GM19467 (cell line): ENCODE data around the gene XRCC5.

ENCODE experiments used
- ATAC-seq: cut with Tn5 transposase; IDR thresholded peaks from one replicate; pipeline ENCODE4 v1.9.1; 2021; ENCODE audit warnings: mild to moderate bottlenecking, moderate library complexity; ENCODE audit not compliant: unreplicated experiment

The XRCC5 gene

DNA sequence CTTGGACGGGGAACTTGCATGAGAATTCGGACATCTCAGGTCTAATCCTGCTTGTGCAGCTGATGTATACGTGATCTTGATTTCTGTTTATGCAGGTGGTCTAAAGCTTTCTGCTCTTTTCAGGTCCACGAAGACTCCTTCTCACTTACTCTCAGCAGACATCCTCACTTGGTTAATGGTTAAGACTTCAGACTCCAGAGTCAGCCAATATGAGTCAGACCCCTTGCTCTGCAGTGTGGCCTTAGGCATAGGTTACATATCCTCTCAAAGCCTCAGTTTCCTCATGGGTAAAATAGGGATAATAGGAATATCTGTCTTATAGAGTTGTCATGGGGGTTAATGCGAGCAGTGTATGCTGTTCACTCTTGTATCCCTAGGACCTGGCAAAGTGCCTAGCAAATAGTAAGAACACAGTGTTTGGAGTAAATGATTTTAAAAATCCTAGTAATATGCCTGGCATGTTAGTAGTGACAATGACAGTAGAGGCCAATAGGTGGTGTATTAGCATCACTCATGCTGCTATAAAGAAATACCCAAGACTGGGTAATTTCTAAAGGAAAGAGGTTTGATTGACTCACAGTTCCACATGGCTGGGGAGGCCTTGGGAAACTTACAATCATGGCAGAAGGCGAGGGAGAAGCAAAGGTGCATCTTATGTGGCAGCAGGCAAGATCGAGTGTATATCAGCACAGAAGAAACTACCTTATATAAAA is 42.3 kb downstream of the XRCC5 start:
- ATAC-seq, result no peak

DNA sequence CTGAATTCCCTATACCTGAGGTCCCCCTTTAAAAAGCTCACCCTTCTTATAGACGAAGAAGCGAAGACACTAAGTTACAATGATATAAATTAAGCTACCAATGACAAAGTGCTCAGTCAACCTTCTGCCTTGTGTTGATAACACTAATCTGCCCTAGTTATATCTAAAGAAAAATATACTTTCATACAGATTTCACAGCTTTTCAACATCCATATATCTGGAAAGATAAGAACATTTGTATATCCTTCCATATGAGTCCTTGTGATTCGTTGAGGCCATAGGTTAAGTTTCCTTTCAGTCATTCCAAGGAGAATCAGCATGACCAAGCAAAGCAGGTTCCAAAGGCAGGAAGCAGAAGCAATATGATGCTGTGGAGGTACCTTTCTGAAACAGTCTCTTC is 46.8 kb downstream of the XRCC5 start:
- no peak for ATAC-seq

DNA sequence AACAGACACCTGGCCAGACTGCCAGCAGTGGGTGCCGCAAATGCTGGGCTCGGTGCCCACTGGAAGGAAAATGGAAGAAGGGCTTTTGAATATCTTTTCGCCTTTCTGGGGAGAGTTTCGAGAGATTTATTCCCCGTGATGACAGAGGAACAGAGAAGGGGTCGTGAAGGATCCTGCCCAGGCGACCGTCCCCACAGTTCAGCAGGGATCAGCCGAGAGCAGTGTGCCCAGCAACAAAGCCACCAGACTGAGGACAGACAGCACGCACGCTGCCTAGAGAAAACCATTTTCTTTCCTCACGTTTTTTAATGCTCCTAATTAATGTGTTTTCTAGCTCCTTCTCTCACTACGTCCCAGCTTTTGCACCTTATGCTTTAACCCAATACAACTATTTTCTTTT is 47.7 kb downstream of the XRCC5 start:
- ATAC-seq, result no peak

DNA sequence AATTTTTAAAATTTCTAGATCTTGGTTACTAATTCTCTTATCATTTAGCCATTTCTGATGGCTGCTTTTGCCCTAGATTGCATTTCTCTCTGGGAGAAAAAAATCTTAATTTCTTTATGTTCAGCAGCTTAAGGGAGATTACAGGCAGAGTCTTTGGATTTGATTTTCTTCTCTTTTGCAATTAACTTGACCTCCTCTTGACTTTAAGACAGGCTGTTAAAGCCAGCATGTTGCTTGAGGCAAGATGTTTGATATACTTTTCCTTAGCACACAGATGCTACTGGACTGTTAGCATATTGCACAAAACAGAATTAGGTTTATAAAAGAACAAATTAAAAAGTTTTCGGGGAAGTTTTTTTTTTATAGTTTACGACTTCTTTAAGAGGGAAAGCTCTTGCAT is 50.0 kb downstream of the XRCC5 start:
- no peak for ATAC-seq

DNA sequence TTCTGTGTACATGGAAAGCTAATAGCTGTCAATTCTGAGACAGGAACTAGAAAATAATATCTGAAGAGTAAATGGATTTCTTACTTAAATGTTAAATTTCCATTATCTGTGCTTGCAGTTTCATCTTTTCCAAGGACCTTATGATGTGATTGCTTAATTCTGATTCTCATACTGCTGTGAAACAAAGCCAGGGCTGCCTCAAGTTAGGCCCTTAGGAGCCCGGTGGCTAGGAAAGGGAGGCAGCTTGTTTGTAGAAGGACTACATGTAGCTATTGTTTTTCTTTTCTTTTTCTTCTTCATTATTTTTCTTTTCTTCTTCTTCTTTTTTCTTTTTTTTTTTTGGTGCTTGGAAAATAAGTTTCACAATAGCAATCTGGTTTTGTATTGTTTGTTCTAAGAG is 50.5 kb downstream of the XRCC5 start:
- no peak for ATAC-seq

DNA sequence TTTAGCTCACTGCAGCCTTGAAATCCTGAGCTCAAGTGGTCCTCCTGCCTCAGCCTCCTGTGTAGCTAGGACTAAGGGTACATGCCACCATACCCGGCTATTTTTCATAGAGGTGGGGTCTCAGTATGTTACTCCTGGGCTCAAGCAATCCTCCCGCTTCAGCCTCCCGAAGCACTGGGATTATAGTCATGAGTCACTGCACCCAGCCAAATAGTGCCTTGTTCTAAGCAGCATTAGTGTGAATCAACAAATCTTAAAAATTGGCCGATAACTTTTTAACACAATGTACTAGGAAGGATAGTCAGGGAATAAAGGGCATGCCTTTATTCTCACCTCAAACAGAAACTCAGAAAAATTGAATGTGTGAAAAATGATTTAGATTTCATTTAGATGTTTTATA is 51.6 kb downstream of the XRCC5 start:
- ATAC-seq, result no peak

DNA sequence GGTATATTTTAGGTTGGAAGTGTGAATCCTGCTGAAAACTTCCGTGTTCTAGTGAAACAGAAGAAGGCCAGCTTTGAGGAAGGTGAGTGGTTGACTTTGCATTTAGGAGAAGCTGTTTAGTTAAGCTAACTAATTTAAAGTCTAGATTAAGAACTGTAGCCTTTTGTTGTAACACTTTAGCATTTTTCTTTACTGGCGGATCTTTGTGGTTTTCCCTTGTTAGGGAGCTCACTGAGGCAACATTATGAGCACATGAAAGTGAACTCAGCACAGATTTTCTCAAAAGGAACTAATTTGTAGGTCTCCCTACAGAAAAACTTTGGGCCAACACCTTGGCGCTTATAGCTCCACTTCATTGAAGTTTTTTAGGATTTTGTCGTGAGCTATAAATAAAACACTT is 52.8 kb downstream of the XRCC5 start:
- no peak for ATAC-seq

DNA sequence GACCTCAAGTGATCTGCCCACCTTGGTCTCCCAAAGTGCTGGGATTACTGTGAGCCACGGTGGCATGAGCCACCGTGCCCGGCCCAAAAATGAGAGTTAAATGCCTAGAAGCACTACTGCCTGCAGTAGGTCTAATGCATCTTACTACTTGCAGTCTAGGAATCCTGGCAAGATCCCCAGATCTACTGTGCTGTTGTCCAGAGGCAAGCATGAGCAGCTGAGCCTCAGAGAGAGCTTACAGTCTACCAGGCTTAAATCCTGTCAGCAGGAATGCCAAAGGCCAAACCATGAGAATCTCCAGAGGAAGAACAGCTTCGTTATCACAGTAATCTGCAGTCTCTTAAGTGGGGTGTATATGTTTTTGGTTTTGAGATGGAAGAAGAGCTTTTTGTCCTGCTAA is 54.4 kb downstream of the XRCC5 start:
- ATAC-seq, result no peak

DNA sequence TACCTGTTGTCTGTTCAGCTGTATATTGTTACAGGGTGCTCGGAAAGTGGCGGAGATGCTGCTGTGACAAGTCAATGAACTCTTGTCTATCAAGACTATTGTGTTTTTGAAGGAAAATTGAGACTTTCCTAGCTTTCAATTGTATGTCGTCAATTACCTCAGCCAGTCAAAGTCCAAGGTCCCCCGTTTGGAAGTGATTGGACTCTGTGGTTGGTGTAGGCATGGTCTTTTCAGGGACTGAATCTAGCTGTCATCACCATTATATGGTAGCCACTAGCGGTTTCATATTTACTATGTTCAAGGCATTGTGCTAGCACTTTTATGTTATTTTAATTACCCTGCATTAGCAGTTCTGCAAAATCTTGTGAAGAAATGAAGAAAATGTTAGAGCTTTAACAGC is 54.9 kb downstream of the XRCC5 start:
- no peak for ATAC-seq

DNA sequence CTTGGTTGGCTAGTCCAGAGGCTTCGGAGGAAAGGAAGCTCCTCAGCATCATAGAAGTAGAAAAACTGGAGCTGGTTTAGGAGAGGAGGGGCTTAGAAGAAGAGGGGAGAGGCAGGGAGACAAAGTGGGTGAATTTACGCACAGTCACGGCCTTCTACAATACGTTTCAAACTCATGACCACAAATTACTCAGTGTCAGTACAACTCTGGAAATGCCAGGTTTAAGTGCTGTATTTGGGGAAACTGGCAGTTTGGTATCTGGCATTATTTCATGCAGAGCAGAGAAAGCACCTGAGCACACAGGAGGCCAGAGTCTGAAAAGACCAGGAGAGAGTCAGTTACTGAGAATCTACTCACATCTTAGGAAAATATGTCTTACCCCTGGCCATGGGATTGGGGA is 55.4 kb downstream of the XRCC5 start:
- no peak for ATAC-seq

DNA sequence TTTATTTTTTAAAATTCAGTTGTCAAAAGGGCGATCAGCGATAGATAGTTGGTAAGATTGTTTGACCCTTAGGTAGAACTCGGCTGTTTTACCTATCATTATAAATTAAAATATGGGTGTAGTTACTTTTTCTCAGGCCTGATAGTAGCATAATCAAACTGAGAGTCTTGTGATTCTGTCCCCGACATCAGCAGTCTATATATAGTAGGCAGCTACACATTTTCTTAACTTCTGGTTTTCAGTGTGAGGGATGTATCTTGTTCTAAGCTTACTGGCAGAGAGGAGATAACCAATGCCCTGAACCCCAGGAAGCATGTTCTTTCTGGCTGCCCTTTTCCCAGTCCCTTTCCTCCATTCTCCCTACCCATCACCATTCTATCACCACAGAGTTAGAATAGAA is 56.6 kb downstream of the XRCC5 start:
- no peak for ATAC-seq

DNA sequence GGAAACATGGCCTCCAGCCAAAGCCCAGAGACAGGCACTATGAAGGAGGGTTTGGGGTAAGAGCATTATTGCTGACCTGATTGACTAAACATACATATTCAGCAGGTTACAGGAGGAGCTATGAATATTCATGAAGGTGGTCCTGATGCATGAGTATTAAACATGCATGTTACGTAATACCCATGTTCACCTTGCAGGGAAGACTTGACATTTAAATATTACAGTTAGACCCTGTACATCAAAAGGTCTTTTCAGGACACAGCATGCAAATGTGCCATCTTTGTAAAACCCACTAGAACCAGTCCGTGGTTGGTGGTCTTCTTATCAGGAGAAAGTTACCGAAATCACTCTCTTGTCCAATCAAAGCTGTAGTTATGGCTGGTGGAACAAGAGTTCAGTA is 59.9 kb downstream of the XRCC5 start:
- no peak for ATAC-seq

DNA sequence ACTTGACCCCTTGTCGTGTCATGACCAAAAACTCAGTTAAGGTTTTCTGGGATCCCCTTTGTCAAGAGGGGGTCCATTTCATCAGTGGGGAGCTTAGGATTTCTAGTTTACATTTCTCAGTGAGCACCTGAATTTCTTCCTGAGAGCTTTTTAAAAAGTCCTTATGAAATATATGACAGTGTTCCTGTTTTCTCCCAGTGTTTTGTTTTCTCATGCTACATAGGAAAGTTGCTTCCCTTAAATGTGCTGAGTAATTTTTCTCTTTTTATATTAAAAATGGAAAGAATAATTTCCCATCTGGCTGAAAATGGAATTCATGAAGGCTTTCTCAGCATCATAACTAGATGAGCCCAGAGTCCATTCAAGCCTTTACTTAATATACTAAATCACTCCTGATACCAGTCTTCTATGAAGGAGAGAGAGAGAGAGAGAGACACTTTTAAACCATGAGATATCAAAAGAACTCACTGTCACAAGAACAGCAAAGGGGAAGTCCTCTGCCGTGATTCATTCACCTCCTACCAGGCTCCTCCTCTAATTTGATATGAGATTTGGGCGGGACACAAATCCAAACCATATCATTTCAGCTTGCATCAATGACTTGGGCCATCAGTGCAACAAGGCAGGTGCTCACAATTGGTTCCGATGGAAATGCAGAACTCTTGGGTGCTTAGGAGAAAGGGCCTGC is 61.1 kb downstream of the XRCC5 start:
- no peak for ATAC-seq

DNA sequence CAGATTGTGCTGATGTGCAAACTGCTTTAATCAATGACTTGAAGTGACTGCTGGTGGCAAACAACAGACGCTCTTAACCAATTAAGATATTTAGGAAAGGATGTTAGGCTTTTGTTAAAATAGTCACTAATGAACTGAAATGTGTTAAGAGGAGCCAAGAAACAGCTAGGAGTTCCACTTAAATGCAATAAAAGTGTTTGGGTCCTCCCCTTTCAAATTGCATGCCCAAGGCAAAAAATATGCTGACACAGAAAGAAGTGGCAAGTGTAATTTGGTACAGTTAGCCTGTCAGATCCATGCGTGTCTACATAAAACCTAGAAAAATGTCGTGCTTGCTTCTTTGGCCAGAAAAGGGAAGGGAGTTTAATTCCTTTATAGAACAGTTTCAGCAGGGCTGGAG is 61.9 kb downstream of the XRCC5 start:
- ATAC-seq, result no peak

DNA sequence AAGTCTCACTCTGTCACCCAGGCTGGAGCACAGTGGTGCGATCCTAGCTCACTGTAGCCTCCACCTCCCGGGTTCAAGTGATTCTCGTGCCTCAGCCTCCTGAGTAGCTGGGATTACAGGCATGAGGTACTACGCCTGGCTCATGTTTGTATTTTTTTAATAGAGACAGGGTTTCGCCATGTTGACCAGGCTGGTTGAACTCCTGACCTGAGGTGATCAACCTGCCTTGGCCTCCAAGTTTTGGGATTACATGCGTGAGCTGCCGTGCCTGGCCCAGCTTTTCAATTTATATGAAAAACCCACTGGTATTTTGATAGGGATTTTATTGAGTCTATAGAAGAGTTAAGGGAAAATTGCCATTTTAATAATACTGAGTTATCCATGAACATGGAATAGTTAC is 63.3 kb downstream of the XRCC5 start:
- no peak for ATAC-seq

DNA sequence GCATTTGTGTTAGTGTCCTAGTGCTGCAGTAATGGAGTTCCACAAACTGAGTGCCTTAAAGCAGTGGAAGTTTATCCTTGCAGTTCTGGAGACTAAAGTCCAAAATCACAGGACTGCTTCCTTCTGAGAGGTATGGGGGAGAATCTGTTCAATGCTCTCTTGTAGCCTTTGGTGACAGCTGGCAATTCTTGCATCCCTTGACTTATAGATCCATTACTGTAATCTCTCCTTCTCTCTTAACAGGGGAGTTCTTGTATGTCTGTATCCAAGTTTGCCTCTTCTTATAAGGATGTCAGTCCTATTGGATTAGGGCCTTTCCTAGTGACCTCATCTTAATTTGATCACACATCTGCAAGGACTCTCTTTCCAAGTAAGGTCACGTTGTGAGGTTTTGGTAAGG is 69.9 kb downstream of the XRCC5 start:
- ATAC-seq, result no peak

DNA sequence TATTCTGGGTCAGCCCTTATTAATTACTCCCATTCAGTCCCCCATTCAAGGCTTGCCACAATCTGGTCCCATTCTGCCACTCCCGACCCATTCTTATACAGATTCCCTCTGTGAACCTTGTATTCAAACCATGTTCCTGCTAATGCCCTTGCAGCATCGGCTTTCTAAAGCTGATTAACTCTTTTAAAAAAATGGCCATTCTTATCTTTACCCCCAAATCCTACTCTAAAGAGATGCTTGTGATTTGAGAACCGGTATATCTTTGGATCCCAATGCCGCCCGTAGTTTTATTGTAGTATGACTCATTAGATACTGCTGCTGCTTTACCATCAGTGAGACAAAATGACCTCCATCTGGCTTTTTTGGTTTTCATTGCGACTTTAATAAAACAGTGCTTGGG is 72.2 kb downstream of the XRCC5 start:
- ATAC-seq, result no peak

DNA sequence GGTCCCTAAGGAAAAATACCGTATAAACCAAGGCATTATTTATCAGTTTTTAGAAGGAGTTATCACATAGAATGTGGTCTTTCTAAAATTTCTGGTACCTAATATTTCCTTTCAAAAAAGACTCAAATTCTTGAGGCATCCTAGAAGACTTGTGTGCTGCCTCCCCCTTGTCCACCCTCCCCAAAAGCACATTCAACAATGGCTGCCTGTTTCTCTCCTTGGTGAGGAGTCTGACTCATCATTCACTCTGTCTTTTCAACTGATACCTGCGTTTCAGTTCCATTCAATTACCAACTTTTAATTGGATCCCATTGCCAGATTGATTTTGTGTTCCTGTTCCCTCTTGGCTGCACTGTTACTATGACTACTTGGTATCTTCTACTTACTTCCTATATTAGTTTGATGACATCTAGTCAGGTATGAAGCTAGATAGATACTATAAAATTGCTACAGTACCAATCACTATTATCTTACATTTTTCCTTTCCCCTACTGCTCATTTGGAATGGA is 72.9 kb downstream of the XRCC5 start:
- ATAC-seq, result no peak

DNA sequence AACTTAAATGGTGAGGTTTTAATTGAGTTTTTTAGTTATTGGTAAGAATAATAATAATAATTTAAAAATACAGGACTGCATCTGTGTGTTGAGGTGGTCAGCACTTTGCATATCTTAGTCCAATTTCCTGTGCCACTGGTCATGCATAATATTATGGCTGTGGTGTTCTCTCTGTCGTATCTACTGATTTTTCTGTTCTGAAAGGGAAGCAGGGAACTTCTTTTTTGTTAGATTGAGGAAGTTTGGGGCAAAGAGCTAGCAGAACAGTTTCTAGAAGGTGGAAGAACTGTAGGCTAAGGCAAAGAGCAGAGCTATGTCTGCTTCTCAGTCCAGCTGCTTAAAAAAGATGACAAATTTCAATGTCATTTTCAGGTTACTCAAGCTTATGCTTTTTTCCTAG is 74.3 kb downstream of the XRCC5 start:
- ATAC-seq, result no peak

DNA sequence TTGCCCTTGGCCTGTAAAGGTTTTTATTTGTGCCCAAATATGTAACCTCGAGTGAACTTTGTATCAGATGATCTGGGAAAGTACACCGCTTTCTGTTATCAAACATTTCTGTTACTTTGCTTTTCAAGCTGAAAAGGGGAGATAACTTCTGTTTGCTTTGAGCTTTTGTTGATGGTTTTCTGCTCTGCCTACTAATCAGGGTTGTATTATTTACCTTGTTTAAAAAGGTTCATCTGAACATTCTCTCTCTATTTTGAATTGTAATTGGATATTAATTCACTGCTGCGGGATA is 79.4 kb downstream of the XRCC5 start:
- no peak for ATAC-seq

DNA sequence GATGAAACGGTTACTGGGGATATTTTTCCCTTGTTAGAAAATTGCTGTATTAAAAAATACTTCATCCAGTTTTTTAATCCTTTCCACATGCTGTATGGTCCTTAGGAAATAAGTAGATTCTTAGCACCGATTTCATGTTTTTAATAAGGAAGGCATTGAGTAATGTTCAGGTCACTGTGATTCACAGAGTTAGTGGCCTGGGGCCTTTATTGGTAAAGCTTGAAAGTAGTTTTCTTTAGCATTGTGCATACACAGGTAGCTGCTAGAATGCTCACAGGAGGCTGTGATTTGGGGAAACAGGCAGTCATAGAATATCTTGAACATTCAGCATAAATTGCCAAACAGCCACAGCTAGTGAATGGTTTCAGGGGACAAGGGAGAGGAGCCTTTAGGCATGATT is 79.8 kb downstream of the XRCC5 start:
- ATAC-seq, result no peak

DNA sequence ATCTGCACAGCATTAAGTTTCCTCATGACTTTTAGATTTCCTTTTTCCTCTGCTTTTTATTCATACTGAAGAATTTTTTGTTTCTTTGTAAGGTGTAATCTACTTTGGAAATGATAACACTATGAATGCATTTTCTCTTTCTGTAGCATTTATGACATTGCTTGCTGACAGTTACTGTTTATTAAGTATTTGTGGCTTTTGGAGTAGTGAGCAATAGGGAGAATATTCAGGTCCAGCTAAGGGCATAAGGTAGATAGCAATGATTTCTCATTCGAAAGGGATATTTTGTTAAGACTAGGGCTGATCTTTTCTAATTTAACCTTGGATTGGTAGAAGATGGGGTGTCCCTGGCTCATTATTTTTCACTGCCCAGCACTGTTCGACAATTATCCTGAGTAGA is 80.3 kb downstream of the XRCC5 start:
- ATAC-seq, result no peak

DNA sequence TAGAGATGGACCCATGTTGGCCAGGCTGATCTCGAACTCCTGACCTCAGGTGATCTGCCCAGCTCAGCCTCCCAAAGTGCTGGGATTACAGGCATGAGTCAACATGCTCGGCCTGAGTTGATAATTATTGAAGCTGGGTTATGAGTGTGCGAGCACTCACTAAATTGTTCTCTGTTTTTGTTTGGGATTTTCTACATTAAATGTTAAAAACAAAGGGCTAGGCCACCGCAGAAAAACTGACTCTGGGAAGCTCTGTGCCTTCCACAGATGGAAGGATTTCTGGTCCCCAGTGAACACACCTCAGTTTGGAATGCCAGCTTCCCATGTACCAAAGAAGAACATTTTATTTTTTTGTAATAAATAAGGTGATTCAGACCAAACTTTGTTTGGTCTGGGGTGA is 83.0 kb downstream of the XRCC5 start:
- ATAC-seq, result no peak
